ENCODE results near the gene GBF1.

DNA sequence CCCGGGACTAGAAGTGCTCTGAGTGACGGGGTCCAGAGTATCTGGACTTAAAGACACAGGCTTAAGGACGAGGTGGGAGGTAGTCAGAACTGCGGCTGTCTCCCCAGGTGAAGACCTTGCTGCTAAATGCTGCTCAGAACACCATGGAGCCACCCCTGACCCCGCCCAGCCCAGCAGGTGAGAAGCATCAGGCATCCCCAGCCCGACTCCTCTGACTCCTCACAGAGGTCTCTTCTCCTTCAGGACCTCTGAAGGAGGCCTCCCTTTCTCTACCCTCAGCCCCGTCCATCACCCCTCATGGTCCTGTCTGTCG lies 156.0 kb downstream of the GBF1 start:
- TF ChIP-seq, protein P1, sequence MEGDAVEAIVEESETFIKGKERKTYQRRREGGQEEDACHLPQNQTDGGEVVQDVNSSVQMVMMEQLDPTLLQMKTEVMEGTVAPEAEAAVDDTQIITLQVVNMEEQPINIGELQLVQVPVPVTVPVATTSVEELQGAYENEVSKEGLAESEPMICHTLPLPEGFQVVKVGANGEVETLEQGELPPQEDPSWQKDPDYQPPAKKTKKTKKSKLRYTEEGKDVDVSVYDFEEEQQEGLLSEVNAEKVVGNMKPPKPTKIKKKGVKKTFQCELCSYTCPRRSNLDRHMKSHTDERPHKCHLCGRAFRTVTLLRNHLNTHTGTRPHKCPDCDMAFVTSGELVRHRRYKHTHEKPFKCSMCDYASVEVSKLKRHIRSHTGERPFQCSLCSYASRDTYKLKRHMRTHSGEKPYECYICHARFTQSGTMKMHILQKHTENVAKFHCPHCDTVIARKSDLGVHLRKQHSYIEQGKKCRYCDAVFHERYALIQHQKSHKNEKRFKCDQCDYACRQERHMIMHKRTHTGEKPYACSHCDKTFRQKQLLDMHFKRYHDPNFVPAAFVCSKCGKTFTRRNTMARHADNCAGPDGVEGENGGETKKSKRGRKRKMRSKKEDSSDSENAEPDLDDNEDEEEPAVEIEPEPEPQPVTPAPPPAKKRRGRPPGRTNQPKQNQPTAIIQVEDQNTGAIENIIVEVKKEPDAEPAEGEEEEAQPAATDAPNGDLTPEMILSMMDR (IDR thresholded peaks at IDR 0.05 in 4 of 5, conservative IDR thresholded peaks at IDR 0.05 in 1 of 5), result no peak
- TF ChIP-seq POLR2A (IDR thresholded peaks at IDR 0.05), result no peak

Measured in gastrocnemius medialis (tissue), 4 donors.